Stomach (tissue), 9 donors: ENCODE results near the gene CERS3. TPM values are rescaled to one million over a fixed set of nuclear protein-coding genes. Genes with fewer than 3 reads are reported as not detected.

Experiments
- DNase-seq, 2 donors: peaks; one replicate each; pipeline versions ENCODE4 v3.0.0 to v3.0.0-alpha.2; 2013 to 2019
- H3K27ac ChIP-seq, 5 donors: fragments of 200-600 bp in 4 of 5; sonication (generic) in 4 of 5; one replicate each; pipeline ENCODE4 v1.5.1; 2013 to 2019; ENCODE audit warnings: mild to moderate bottlenecking in 1 of 5, moderate library complexity in 1 of 5
- H3K27me3 ChIP-seq, 3 donors: fragments of 200-600 bp; sonication (generic); one replicate each; pipeline ENCODE4 v1.5.1; 2017 to 2019; ENCODE audit warnings: mixed run types in 1 of 3
- H3K36me3 ChIP-seq, 4 donors: fragments of 200-600 bp; sonication (generic); 1 replicate in 3 of 4; 2 replicates in 1 of 4; pipeline ENCODE4 v1.5.1; 2016 to 2019
- H3K4me1 ChIP-seq, 4 donors: fragments of 200-600 bp; sonication (generic); one replicate each; pipeline ENCODE4 v1.5.1; 2016 to 2019
- H3K4me3 ChIP-seq, 4 donors: fragments of 200-600 bp; sonication (generic) in 3 of 4; one replicate each; pipeline ENCODE4 v1.5.1; 2016 to 2019; ENCODE audit warnings: mild to moderate bottlenecking in 1 of 4
- H3K9me3 ChIP-seq, 4 donors: fragments of 200-600 bp; sonication (generic); one replicate each; pipeline ENCODE4 v1.5.1; 2016 to 2019
- CTCF ChIP-seq, 7 experiments: fragments of 450-650 bp in 4 of 7; fragments of 200-600 bp in 3 of 7; sonication (generic) in 3 of 7; IDR thresholded peaks; one replicate each; pipeline ENCODE4 v1.5.1; 2016 to 2019; ENCODE audit warnings: antibody characterized with exemption in 7 of 7, control low read depth in 2 of 7, mild to moderate bottlenecking in 1 of 7
- EP300 ChIP-seq: sonication (generic); formaldehyde crosslinking; IDR thresholded peaks from one replicate; pipeline ENCODE4 v1.6.1; 2017; ENCODE audit warnings: antibody characterized with exemption
- POLR2A ChIP-seq, 4 donors: fragments of 450-650 bp; IDR thresholded peaks; one replicate each; pipeline ENCODE4 v1.6.1; 2016; ENCODE audit warnings: antibody characterized with exemption in 4 of 4, control low read depth in 2 of 4, mild to moderate bottlenecking in 1 of 4, moderate library complexity in 1 of 4
- POLR2AphosphoS5 ChIP-seq, 3 donors: sonication (generic); formaldehyde crosslinking; IDR thresholded peaks; one replicate each; pipeline ENCODE4 v1.6.1; 2016; ENCODE audit warnings: antibody characterized with exemption in 3 of 3
- WGBS, 5 donors: extraction: QIAGEN DNeasy Blood & Tissue Kit in 3 of 5; methylation state at CpG; one replicate each; pipeline versions ENCODE4 v1.1.5 to v1.1.7; 2013 to 2018; 5-methylcytosine and 5-hydroxymethylcytosine counted together
- intact Hi-C: fragments of 100-400 bp; cut with DNase I; formaldehyde crosslinking; loops from one replicate; pipeline ENCODE4 v1.15.1; 2023; ENCODE audit warnings: low total_unique reads
- polyA plus RNA-seq, 3 donors: library from polyadenylated mRNA; stranded (reverse); fragments of 200-250 nt; gene quantifications; one replicate each; pipeline ENCODE4 v1.2.3, GENCODE V29; 2013
- total RNA-seq, 5 donors: library from RNA; depleted of rRNA; stranded (reverse); fragments of >200 nt; gene quantifications; one replicate each; pipeline versions ENCODE4 v1.1.0 to v1.2.3, GENCODE V29; 2014 to 2016
- donor health status: healthy with polysubstance abuse.
- donor health status: Bipolar disorder and iron deficiency.
- donor health status: healthy.

The CERS3 gene
- total and polyA plus RNA-seq, 8 donors = 0.18 to 27.8 TPM; not detected in 6

- WGBS, 5 donors = 69 to 73% (median 71%) methylated on average over 7 of the region's 7 CpGs
- DNase-seq = peak in 1 of 2 donors; percentile 13
- Histone ChIP-seq H3K9me3 (no peaks in the 10 kb centered on the region), H3K4me3 (no peak overlapping the region), H3K27me3 (peaks cover 0 to 8% (median 0%) of the 10 kb centered on the region in 3 donors), H3K4me1 (no peaks in the 10 kb centered on the region), H3K27ac (no peak overlapping the region), H3K36me3 (no peaks in the 10 kb centered on the region)
- intact Hi-C loops = no loop called here
- TF ChIP-seq CTCF (IDR thresholded peaks at IDR 0.05) = no peak
- no peak for TF ChIP-seq POLR2AphosphoS5 (IDR thresholded peaks at IDR 0.05)
- TF ChIP-seq POLR2A (IDR thresholded peaks at IDR 0.05) = no peak
- no peak for TF ChIP-seq EP300
Observed at GRCh38 chr15:100508641-100509300, 20.0 kb downstream of the CERS3 start.

GRCh38 chr15:100502651-100503050, 26.1 kb downstream of the CERS3 start:
- no peaks in the 10 kb centered on the region for H3K9me3 ChIP-seq
- H3K27me3 ChIP-seq = no peaks in the 10 kb centered on the region
- intact Hi-C loops = no loop called here
- 19 to 39% (median 34%) methylated on average over 3 of the region's 3 CpGs for WGBS, 5 donors
- H3K27ac ChIP-seq = no peak overlapping the region
- H3K4me1 ChIP-seq = no peaks in the 10 kb centered on the region
- no peak overlapping the region for H3K4me3 ChIP-seq
- no peaks in the 10 kb centered on the region for H3K36me3 ChIP-seq
- TF ChIP-seq CTCF (IDR thresholded peaks at IDR 0.05) = no peak
- no peak for TF ChIP-seq POLR2A (IDR thresholded peaks at IDR 0.05)
- peak in 1 of 2 donors; percentile 28 for DNase-seq

GRCh38 chr15:100501117-100501516, 27.6 kb downstream of the CERS3 start:
- Histone ChIP-seq H3K4me1 (no peaks in the 10 kb centered on the region), H3K4me3 (no peak overlapping the region), H3K9me3 (no peaks in the 10 kb centered on the region), H3K27me3 (no peaks in the 10 kb centered on the region), H3K36me3 (no peaks in the 10 kb centered on the region), H3K27ac (no peak overlapping the region)
- WGBS, 5 donors = 68 to 84% (median 76%) methylated on average over 5 of the region's 5 CpGs
- no peak for DNase-seq
- TF ChIP-seq POLR2A (IDR thresholded peaks at IDR 0.05) (no peak), POLR2AphosphoS5 (IDR thresholded peaks at IDR 0.05) (no peak), EP300 (no peak), CTCF (IDR thresholded peaks at IDR 0.05) (no peak)
- intact Hi-C loops = no loop called here

GRCh38 chr15:100500226-100500990, 28.3 kb downstream of the CERS3 start:
- Histone ChIP-seq H3K36me3 (no peaks in the 10 kb centered on the region), H3K27ac (no peak overlapping the region), H3K9me3 (no peaks in the 10 kb centered on the region), H3K4me1 (no peaks in the 10 kb centered on the region), H3K27me3 (no peaks in the 10 kb centered on the region), H3K4me3 (no peak overlapping the region)
- no peak for TF ChIP-seq EP300
- no peak for TF ChIP-seq POLR2AphosphoS5 (IDR thresholded peaks at IDR 0.05)
- no peak for TF ChIP-seq POLR2A (IDR thresholded peaks at IDR 0.05)
- TF ChIP-seq CTCF (IDR thresholded peaks at IDR 0.05) = no peak
- 55 to 69% (median 62%) methylated on average over 4 of the region's 4 CpGs for WGBS, 5 donors
- intact Hi-C loops = no loop called here
- DNase-seq = peak in 1 of 2 donors; percentile 37
